Measurements from ENCODE around the gene RC3H1.
"Not testable (repeated sequence)": the region's sequence is repeated elsewhere in the genome, so short reads cannot be mapped to it uniquely, and the experiment has no call there.

The RC3H1 gene

DNA sequence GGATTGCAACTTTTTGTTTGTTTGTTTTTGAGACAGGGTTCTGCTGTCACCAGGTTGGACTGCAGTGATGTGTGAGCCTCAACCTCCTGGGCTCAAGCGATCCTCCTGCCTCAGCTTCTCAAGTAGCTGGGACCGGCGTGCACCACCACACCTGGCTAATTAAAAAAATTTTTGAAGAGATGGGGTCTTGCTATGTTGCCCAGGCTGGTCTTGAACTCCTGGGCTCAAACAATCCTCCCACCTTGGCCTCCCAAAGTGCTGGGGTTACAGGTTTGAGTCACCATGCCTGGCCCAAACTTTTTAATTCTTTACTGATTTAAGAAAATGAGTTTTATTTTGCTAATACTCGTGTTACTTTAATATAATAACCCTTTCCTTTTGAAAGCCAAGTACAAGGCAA is 73.6 kb downstream of the RC3H1 start:
- no peak for DNase-seq (ENCODE audit: low spot score)

- DNase-seq (ENCODE audit: low spot score), result no peak
Observed at GRCh38 chr1:173946380-173946921, 75.7 kb downstream of the RC3H1 start.

- DNase-seq (ENCODE audit: low spot score), result no peak
Observed at GRCh38 chr1:173937062-173937461, 85.1 kb downstream of the RC3H1 start.

DNA sequence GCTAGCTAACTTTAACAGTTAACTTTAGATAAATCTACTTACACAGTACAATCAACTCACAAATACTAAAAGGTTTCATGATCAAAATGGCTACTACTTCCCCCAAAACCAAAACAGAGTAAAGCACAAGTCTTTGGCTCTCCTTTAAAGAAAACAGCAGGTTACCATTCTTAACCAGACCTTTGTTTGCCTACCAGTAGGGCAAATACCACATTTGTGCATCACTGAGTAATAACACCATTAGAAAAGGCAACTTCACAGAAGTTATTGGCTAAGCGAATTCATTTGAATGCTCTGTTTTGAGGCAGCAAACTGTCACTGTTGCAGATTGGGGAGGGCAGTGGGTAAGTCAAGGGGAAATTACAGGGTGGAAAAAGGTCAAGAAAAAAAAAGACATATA is 87.7 kb downstream of the RC3H1 start:
- DNase-seq (ENCODE audit: low spot score), result no peak

GRCh38 chr1:173930541-173930940 is 91.6 kb downstream of the RC3H1 start:
- not testable (repeated sequence) for DNase-seq (ENCODE audit: low spot score)

GRCh38 chr1:173925306-173926242 is 96.6 kb downstream of the RC3H1 start:
- DNase-seq (ENCODE audit: low spot score), result no peak

- DNase-seq (ENCODE audit: low spot score), result no peak
Observed at GRCh38 chr1:173920861-173921260, 101.3 kb downstream of the RC3H1 start.

GRCh38 chr1:173917635-173918493 is 104.3 kb downstream of the RC3H1 start:
- no peak for DNase-seq (ENCODE audit: low spot score)

DNA sequence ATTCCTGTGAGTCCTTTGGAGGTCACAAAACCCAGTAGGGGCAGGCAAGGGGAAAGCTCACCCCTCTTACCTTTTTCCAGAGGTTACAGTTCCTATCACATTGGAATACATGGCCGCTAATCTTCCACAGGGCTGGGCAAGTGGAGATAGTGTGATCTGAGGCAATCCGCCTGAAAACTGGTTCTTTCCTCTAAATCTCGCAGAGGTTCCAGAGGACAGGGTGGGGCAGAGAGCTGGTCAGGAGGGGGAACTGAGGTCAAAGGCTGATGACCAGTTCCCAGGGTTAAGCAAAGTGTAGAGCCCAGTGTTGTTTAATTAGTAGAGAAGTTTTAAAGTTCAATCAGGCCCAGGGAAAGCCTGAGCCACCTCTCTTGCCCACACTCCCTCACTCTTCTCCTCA is 105.0 kb downstream of the RC3H1 start, which contains the start of gene SERPINC1:
TSS of gene SERPINC1 (minus strand) at position 179 of the 400 bp plus-strand sequence. CDS start at position 111, 68 bp downstream.
- no peak for DNase-seq (ENCODE audit: low spot score)

DNA sequence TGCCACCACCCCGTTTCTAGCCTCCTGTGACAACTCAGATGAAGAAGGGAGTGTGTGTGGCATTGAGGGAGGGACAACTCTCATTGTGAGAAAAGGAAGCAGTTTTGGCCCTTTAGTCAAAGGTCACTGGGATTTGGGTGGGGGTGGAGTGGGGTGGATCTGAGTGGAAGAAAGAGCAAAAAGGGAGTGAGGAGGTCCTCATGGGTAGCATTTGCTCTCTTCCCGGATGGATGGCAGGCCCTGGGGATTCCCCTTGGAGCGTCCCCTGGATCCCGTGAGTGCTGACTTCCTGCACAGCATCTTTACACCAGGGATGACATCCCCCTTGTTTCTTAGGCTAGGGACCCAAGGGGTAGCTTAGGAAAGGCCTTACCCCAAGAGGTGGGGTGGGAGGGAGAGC is 105.5 kb downstream of the RC3H1 start:
- DNase-seq (ENCODE audit: low spot score), result no peak

- DNase-seq (ENCODE audit: low spot score), result no peak
Observed at GRCh38 chr1:173915596-173915995, 106.6 kb downstream of the RC3H1 start.

DNA sequence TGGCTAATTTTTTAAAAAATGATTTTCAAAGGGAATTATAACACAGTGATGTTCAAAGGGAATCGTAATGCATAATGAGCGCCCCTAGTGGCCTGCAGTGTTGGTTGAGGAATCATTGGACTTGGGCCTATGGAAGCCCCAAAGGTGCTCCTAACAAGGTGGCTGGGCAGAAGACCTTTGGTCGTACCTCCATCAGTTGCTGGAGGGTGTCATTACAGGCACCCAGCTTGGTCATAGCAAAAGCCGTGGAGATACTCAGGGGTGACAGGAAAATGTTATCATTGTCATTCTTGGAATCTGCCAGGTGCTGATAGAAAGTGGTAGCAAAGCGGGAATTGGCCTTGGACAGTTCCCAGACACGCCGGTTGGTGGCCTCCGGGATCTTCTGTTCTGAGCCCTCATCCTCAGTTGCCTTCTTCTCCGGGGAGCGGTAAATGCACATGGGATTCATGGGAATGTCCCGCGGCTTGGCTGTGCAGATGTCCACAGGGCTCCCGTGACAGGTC is 107.7 kb downstream of the RC3H1 start:
- DNase-seq (ENCODE audit: low spot score), result peak; percentile 66

DNA sequence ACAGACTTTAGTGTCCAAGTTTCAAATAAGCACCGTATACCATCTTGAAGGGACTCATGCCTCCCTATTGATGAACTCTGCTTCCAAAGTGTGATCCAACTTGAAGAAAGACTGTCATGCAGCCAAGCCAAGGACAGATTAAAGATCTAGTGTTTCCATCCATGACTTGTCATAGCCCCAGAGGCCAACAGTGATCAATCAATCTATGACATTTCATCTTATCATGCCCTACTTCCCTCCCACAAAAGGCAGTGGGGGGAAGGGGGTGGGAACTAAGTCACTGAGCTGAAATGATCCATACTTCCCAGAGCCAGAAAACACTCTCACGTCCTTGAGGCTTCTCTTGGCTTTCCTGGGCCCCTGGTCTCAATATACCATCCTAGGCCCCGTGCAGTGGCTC is 109.0 kb downstream of the RC3H1 start:
- no peak for DNase-seq (ENCODE audit: low spot score)

DNA sequence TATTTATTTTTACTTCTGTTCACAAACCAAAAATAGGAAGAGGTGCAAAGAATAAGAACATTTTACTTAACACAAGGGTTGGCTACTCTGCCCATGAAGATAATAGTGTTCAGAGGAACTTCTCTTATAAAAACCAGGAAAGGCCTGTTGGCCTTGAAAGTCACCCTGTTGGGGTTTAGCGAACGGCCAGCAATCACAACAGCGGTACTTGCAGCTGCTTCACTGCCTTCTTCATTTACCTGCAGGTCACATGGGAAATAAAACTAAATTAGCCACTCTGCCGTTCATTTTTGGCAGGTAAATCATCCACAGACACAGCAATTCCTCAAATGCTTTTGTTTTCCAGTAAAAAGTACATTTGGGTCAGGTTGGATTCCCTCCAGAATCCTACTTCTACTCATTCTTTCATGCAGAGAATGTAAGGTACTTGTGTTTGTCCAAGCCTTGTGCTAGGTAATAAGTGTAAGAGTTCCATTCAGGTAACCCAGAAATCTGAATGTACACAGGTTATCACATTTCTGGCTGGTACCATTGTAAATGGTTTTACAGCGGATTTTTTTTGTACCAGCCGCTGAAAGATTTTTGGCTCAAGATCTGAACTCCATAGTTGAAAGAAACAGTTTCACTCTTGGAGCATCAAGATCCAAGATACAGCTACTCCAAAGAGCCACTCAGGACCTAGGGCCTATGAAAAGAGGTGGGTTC is 118.2 kb downstream of the RC3H1 start:
- DNase-seq (ENCODE audit: low spot score), result no peak

- DNase-seq (ENCODE audit: low spot score), result no peak
Observed at GRCh38 chr1:173900992-173901391, 121.2 kb downstream of the RC3H1 start.

DNA sequence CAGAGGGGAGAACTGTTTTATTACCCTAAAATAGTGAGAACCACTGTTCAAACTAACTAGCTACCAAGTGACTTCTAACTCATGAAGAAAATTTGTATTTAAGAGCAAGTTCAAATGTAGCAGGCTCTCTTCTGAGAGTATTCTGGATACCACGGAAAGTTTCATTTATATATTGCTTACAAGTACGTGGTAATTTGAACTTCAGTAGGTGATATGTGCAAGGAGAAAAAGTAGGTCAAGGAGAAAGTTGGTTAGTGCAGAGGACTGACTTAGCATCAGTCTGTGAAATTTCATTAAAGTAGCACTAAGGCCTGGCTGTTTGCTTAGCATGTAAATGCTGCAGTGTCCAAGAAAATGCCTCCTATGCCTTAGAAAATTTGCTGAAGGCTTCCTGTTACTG is 121.7 kb downstream of the RC3H1 start:
- no peak for DNase-seq (ENCODE audit: low spot score)

- DNase-seq (ENCODE audit: low spot score), result no peak
Observed at GRCh38 chr1:173894189-173894588, 128.0 kb downstream of the RC3H1 start.

DNA sequence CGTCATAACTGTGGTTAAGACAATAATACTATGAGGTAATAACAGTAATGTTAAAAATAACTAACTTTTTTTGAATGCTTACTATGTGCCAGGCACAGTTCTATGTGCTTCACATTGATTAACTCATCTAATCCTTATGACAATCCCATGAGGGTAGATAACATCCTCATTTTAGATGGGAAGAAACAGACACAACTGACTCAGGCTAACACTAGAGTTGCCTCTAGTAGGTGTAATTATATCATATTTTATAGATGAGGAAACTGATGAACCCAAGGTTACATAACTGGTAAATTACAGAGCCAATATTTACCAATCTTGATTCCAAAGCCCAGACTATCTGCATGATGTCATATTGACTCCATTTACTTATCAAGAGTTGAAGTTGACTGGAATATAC is 128.5 kb downstream of the RC3H1 start:
- DNase-seq (ENCODE audit: low spot score), result no peak

- no peak for DNase-seq (ENCODE audit: low spot score)
Observed at GRCh38 chr1:173889885-173890284, 132.3 kb downstream of the RC3H1 start.

GRCh38 chr1:173888749-173889148 is 133.4 kb downstream of the RC3H1 start:
- DNase-seq (ENCODE audit: low spot score), result no peak

- DNase-seq (ENCODE audit: low spot score), result no peak
Observed at GRCh38 chr1:173887627-173888026, 134.5 kb downstream of the RC3H1 start.

All from D341Med (cell line).